ENCODE data around the gene PNPLA1.

The PNPLA1 gene

GRCh38 chr6:36246506-36247268, 23.2 kb upstream of the PNPLA1 start:
- no peak for DNase-seq (ENCODE audit: low read depth, low spot score)

- no peak for DNase-seq (ENCODE audit: low read depth, low spot score)
Observed at GRCh38 chr6:36247693-36248092, 22.2 kb upstream of the PNPLA1 start.

- DNase-seq (ENCODE audit: low read depth, low spot score) = no peak
Observed at GRCh38 chr6:36248980-36249379, 20.9 kb upstream of the PNPLA1 start.

- no peak for DNase-seq (ENCODE audit: low read depth, low spot score)
Observed at GRCh38 chr6:36249536-36249935, 20.3 kb upstream of the PNPLA1 start.

- DNase-seq (ENCODE audit: low read depth, low spot score) = no peak
Observed at GRCh38 chr6:36252005-36252404, 17.9 kb upstream of the PNPLA1 start.

GRCh38 chr6:36263390-36264000, 6.4 kb upstream of the PNPLA1 start:
- DNase-seq (ENCODE audit: low read depth, low spot score) = no peak

- no peak for DNase-seq (ENCODE audit: low read depth, low spot score)
Observed at GRCh38 chr6:36265744-36266143, 4.1 kb upstream of the PNPLA1 start.

GRCh38 chr6:36266913-36267644, 2.8 kb upstream of the PNPLA1 start:
- DNase-seq (ENCODE audit: low read depth, low spot score) = no peak

- DNase-seq (ENCODE audit: low read depth, low spot score) = no peak
Observed at GRCh38 chr6:36267731-36268477, 2.0 kb upstream of the PNPLA1 start.

GRCh38 chr6:36268478-36269275, 1.2 kb upstream of the PNPLA1 start:
- no peak for DNase-seq (ENCODE audit: low read depth, low spot score)

GRCh38 chr6:36272234-36272633, 2.4 kb downstream of the PNPLA1 start:
- no peak for DNase-seq (ENCODE audit: low read depth, low spot score)

GRCh38 chr6:36273067-36273466, 3.2 kb downstream of the PNPLA1 start:
- no peak for DNase-seq (ENCODE audit: low read depth, low spot score)

GRCh38 chr6:36273802-36274514, 4.1 kb downstream of the PNPLA1 start:
- no peak for DNase-seq (ENCODE audit: low read depth, low spot score)

- no peak for DNase-seq (ENCODE audit: low read depth, low spot score)
Observed at GRCh38 chr6:36276581-36277536, 7.0 kb downstream of the PNPLA1 start.

GRCh38 chr6:36277946-36278470, 8.1 kb downstream of the PNPLA1 start:
- no peak for DNase-seq (ENCODE audit: low read depth, low spot score)

- no peak for DNase-seq (ENCODE audit: low read depth, low spot score)
Observed at GRCh38 chr6:36280467-36280866, 10.6 kb downstream of the PNPLA1 start.

GRCh38 chr6:36280983-36281382, 11.1 kb downstream of the PNPLA1 start:
- DNase-seq (ENCODE audit: low read depth, low spot score) = no peak

GRCh38 chr6:36283608-36284007, 13.7 kb downstream of the PNPLA1 start:
- no peak for DNase-seq (ENCODE audit: low read depth, low spot score)

- no peak for DNase-seq (ENCODE audit: low read depth, low spot score)
Observed at GRCh38 chr6:36284359-36284758, 14.5 kb downstream of the PNPLA1 start.
